ENCODE data around the gene IGF1. TPM values are rescaled to one million over a fixed set of nuclear protein-coding genes. Genes with fewer than 3 reads are reported as not detected.

Gene IGF1
- total and polyA plus RNA-seq, 10 of the 15 experiments (the other 5 are each of a cell fraction or from before 2014, with no cell fraction given) = 2.4 to 9.2 (median 3.5) TPM

DNA sequence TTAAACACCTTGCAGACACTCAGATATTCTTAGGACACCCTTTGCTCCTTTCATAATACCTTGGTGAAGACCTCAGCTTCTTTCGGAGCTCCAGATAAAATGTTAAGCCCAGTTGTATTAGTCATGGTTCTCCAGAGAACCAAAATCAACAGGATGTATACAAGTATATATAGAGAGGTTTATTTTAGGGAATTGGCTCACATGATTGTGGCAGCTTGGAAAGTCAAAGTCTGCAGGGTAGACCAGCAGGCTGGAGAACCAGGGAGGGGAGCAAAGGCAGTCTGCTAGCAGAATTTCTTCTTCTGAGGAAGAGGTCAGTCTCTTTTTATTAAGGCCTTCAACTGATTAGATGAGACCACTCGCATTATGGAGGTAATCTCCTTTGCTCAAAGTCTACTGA, 6.9 kb upstream of the IGF1 start (continued):
- TF ChIP-seq, protein P1, sequence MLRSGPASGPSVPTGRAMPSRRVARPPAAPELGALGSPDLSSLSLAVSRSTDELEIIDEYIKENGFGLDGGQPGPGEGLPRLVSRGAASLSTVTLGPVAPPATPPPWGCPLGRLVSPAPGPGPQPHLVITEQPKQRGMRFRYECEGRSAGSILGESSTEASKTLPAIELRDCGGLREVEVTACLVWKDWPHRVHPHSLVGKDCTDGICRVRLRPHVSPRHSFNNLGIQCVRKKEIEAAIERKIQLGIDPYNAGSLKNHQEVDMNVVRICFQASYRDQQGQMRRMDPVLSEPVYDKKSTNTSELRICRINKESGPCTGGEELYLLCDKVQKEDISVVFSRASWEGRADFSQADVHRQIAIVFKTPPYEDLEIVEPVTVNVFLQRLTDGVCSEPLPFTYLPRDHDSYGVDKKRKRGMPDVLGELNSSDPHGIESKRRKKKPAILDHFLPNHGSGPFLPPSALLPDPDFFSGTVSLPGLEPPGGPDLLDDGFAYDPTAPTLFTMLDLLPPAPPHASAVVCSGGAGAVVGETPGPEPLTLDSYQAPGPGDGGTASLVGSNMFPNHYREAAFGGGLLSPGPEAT (IDR thresholded peaks at IDR 0.05; ENCODE audit: low read depth) = no peak
- TF ChIP-seq RAD51 (IDR thresholded peaks at IDR 0.05) (no peak), ZSCAN29 (IDR thresholded peaks at IDR 0.05) (no peak), CBX5 (IDR thresholded peaks at IDR 0.05; ENCODE audit: low read depth) (no peak), NFYB (IDR thresholded peaks at IDR 0.05; ENCODE audit: insufficient read depth, low read depth, low read length) (no peak), CHD2 (IDR thresholded peaks at IDR 0.05; ENCODE audit: borderline replicate concordance, low read depth, low read length) (no peak), CHD4 (IDR thresholded peaks at IDR 0.05) (no peak), BCL11A (IDR thresholded peaks at IDR 0.05; ENCODE audit: low read depth, low read length) (no peak)
- TF ChIP-seq, protein P2, sequence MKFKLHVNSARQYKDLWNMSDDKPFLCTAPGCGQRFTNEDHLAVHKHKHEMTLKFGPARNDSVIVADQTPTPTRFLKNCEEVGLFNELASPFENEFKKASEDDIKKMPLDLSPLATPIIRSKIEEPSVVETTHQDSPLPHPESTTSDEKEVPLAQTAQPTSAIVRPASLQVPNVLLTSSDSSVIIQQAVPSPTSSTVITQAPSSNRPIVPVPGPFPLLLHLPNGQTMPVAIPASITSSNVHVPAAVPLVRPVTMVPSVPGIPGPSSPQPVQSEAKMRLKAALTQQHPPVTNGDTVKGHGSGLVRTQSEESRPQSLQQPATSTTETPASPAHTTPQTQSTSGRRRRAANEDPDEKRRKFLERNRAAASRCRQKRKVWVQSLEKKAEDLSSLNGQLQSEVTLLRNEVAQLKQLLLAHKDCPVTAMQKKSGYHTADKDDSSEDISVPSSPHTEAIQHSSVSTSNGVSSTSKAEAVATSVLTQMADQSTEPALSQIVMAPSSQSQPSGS (IDR thresholded peaks at IDR 0.05; ENCODE audit: low read length) = no peak

DNA sequence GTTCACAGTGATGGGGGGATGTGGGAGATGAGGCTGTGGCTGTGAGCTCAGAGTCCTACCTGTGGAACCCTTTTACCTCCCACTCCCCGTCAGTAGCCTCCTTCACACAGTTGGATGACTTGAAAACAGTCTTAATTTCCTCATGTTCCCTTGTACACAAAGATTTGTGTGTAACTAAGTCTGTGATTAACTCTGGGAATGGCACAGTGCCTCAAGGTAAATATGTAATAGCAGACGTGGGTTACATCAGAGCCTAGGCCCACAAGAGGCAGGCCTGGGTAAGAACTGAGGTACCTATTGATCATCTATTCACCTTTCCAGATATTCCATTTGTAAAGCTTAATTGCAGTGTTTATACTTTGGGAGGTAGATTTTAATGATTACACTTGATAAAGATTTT, 5.8 kb upstream of the IGF1 start:
- DNase-seq (ENCODE audit: low read depth, low spot score) = no peak
- RAD21 ChIA-PET (ENCODE audit: unreplicated experiment) = interaction anchor here (1.1 to 2.4 kb wide), 3 partner anchors 57 to 283 kb away, joined by 3 to 5 read pairs (median 4); no protein-coding TSS in a partner anchor

More for the DNA sequence above, 5.8 kb upstream of the IGF1 start:
- ATAC-seq (no peak), FAIRE-seq (no peak)
- Histone ChIP-seq H3K79me2 (ENCODE audit: control insufficient read depth, insufficient read depth, low read length) (peaks cover 2% of the 10 kb centered on the region; the same call in 1 of the 2 replicates), H3K9ac (ENCODE audit: control insufficient read depth, insufficient read depth, low read length) (no peak overlapping the region; the same call in 1 of the 2 replicates), H4K20me1 (ENCODE audit: control insufficient read depth, insufficient read depth) (no peaks in the 10 kb centered on the region), H3K9me3 (replicated peaks; ENCODE audit: control insufficient read depth, insufficient read depth, low read length) (peaks cover 3% of the 10 kb centered on the region), H3K36me3 (ENCODE audit: control insufficient read depth in 2 of 2, insufficient read depth in 2 of 2, low read length in 1 of 2) (no peaks in the 10 kb centered on the region), H3K4me2 (ENCODE audit: control insufficient read depth, insufficient read depth) (peak overlapping the region; percentile 54), H3K4me1 (ENCODE audit: control insufficient read depth, insufficient read depth, low read length) (peaks cover 37% of the 10 kb centered on the region), H2AFZ (ENCODE audit: control insufficient read depth, low read depth, low read length) (peak overlapping the region; percentile 72), H3K27me3 (replicated peaks in 1 of 2; ENCODE audit: control insufficient read depth in 2 of 2, insufficient read depth in 2 of 2, low read length in 1 of 2) (no peaks in the 10 kb centered on the region), H3K4me3 (0 out of 2 replicates have a peak overlapping the region, but pooled peaks have one; percentile 0), H3K27ac (ENCODE audit: control insufficient read depth, insufficient read depth) (peak overlapping the region; percentile 73)
- in situ Hi-C loops (cut with MboI) (no loop called here), intact Hi-C loops (cut with micrococcal nuclease; ENCODE audit: unreplicated experiment) (no loop called here)
- 93% methylated on average over 2 of the region's 2 CpGs for WGBS (ENCODE audit: insufficient coverage, insufficient replicate concordance, low lambda C conversion rate, missing lambda C conversion rate)
- CTCF ChIA-PET = interaction anchor here (1.2 to 1.8 kb wide), 5 partner anchors 15 to 550 kb away, joined by 3 to 10 read pairs (median 4); no protein-coding TSS in a partner anchor
- POLR2A ChIA-PET = no interaction called here
- no TSS peak for BruUV-seq (replicated peaks)
- SMC1A ChIA-PET (ENCODE audit: uncharacterized antibody, unreplicated experiment) = interaction anchor here (1.0 to 1.5 kb wide), 5 partner anchors 12 to 254 kb away, joined by 4 to 8 read pairs (median 5); no protein-coding TSS in a partner anchor
- no peak for TF ChIP-seq BCL11A (IDR thresholded peaks at IDR 0.05; ENCODE audit: low read depth, low read length)
- TF ChIP-seq DPF2 (IDR thresholded peaks at IDR 0.05) = no peak
- TF ChIP-seq, protein P3, sequence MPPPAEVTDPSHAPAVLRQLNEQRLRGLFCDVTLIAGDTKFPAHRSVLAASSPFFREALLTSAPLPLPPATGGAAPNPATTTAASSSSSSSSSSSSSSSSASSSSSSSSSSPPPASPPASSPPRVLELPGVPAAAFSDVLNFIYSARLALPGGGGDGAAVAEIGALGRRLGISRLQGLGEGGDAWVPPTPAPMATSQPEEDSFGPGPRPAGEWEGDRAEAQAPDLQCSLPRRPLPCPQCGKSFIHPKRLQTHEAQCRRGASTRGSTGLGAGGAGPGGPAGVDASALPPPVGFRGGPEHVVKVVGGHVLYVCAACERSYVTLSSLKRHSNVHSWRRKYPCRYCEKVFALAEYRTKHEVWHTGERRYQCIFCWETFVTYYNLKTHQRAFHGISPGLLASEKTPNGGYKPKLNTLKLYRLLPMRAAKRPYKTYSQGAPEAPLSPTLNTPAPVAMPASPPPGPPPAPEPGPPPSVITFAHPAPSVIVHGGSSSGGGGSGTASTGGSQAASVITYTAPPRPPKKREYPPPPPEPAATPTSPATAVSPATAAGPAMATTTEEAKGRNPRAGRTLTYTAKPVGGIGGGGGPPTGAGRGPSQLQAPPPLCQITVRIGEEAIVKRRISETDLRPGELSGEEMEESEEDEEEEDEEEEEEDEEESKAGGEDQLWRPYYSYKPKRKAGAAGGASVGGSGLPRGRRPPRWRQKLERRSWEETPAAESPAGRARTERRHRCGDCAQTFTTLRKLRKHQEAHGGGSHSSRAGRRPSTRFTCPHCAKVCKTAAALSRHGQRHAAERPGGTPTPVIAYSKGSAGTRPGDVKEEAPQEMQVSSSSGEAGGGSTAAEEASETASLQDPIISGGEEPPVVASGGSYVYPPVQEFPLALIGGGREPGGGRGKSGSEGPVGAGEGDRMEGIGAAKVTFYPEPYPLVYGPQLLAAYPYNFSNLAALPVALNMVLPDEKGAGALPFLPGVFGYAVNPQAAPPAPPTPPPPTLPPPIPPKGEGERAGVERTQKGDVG (CRISPR knock-in tag; IDR thresholded peaks at IDR 0.05) = no peak
- no peak for TF ChIP-seq ZNF622 (IDR thresholded peaks at IDR 0.05)
- TF ChIP-seq HDAC6 (IDR thresholded peaks at IDR 0.05; ENCODE audit: unreplicated experiment) = no peak
- TF ChIP-seq, protein P4, sequence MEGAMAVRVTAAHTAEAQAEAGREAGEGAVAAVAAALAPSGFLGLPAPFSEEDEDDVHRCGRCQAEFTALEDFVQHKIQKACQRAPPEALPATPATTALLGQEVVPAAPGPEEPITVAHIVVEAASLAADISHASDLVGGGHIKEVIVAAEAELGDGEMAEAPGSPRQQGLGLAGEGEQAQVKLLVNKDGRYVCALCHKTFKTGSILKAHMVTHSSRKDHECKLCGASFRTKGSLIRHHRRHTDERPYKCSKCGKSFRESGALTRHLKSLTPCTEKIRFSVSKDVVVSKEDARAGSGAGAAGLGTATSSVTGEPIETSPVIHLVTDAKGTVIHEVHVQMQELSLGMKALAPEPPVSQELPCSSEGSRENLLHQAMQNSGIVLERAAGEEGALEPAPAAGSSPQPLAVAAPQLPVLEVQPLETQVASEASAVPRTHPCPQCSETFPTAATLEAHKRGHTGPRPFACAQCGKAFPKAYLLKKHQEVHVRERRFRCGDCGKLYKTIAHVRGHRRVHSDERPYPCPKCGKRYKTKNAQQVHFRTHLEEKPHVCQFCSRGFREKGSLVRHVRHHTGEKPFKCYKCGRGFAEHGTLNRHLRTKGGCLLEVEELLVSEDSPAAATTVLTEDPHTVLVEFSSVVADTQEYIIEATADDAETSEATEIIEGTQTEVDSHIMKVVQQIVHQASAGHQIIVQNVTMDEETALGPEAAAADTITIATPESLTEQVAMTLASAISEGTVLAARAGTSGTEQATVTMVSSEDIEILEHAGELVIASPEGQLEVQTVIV (IDR thresholded peaks at IDR 0.05; ENCODE audit: borderline replicate concordance, partially characterized antibody) = no peak
